ENCODE measurements around the gene ATF7. TPM values are rescaled to one million over a fixed set of nuclear protein-coding genes. Genes with fewer than 3 reads are reported as not detected.

Gene ATF7
- polyA plus RNA-seq, 3 donors: 21.7 to 27.9 (median 24.4) TPM

DNA sequence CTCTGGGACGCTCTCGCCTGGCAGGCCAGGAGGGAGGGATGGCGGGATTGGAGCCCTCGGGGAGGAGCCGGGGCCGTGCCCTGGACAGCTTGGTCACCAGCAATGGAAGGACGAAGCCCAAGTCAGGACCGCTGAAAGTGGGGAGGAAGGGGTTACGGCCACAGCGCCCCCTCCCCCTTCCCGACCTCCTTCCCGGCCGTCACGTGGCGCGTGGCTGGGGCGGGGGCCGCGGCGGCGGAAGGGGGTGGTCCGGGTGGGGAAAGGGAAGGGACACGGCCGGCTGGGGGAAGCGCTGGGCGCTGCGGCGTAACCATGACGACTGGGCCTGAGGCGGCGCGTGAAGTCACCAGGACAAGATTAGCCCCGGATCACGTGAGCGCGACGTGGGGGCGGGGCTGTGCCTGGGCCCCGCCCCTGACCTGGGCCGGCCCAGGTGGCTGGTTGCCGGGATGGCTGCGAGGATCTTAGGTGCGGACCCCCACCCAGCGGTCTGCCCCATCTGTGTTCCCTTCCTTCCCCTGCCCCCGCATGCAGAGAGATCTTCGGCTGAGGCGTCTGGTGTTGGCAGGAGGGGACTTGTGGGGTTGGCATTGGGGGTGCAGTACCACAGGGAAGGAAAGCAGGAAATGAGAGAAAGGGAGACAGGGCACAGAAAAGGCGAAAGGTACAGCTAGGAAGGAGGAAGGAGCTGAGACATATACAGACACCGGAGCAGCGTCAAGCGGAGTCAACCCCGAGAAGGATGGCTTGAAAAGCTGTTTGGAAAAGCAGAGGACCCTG lies 133.2 kb downstream of the ATF7 start:
- Histone ChIP-seq H3K4me1 (ENCODE audit: control insufficient read depth in 1 of 2, insufficient read depth in 2 of 2, low read length in 2 of 2) (peaks cover 35 to 36% of the 10 kb centered on the region in 2 donors), H3K4me3 (replicated peaks in 1 of 3; ENCODE audit: low read depth in 2 of 3, low read length in 3 of 3) (peak overlapping the region; percentile 36 to 77 (median 39))
- WGBS (ENCODE audit: insufficient coverage): 0% methylated on average over 19 of the region's 52 CpGs

DNA sequence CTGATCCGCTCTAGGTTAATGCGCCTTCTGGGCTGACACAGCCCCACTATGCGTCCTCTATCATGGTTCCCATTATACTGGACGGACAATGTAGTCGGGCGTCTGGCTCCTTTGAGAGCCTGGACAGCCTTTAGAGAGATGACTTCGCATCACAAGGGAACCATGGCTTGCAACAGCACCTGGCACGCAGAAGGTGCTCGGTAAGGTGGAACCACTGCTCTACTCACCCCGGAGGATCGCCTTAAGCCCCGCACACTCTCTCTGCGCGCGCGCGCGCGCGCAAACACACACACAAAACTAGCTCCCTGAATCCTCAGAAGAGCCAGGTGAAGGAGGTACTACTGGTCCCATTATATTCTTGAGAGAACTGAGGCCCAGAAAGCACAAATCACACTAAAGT lies 134.0 kb downstream of the ATF7 start:
- peaks cover 0 to 2% (median 0%) of the 10 kb centered on the region in 3 donors for H3K27me3 Mint-ChIP-seq (ENCODE audit: low read depth in 3 of 3)
- H3K36me3 Mint-ChIP-seq: peaks cover 0 to 5% of the 10 kb centered on the region in 2 donors
- peaks cover 34% of the 10 kb centered on the region for H3K4me1 Mint-ChIP-seq
- Histone ChIP-seq H4K20me1 (ENCODE audit: insufficient read depth, low read length) (no peaks in the 10 kb centered on the region), H3K9me3 (replicated peaks in 1 of 2; ENCODE audit: control insufficient read depth in 1 of 2, insufficient read depth in 1 of 2, low read length in 2 of 2) (no peaks in the 10 kb centered on the region), H3K9ac (ENCODE audit: insufficient read depth, low read length, poor library complexity, severe bottlenecking) (peak overlapping the region; percentile 36), H3K4me2 (replicated peaks; ENCODE audit: extremely low read depth, low read length, poor library complexity, severe bottlenecking) (peak overlapping the region; percentile 82), H3K79me2 (ENCODE audit: insufficient read depth, low read length) (peaks cover 2% of the 10 kb centered on the region), H3K27ac (ENCODE audit: low read depth in 1 of 2, low read length in 2 of 2) (no peak overlapping the region), H3K36me3 (replicated peaks in 1 of 2; ENCODE audit: control insufficient read depth in 1 of 2, insufficient read depth in 2 of 2, low read length in 2 of 2) (peaks cover 0 to 10% of the 10 kb centered on the region in 2 donors), H3K4me3 (replicated peaks in 1 of 3; ENCODE audit: low read depth in 2 of 3, low read length in 3 of 3) (peak overlapping the region in 2 of 3 experiments; percentile 36 to 77), H3K4me1 (ENCODE audit: control insufficient read depth in 1 of 2, insufficient read depth in 2 of 2, low read length in 2 of 2) (peaks cover 34 to 36% of the 10 kb centered on the region in 2 donors), H3K27me3 (ENCODE audit: control insufficient read depth in 2 of 2, insufficient read depth in 2 of 2, low read length in 2 of 2) (no peaks in the 10 kb centered on the region), H2AFZ (ENCODE audit: insufficient read depth, low read depth, low read length, poor library complexity, severe bottlenecking) (peak overlapping the region; percentile 68)
- no peaks in the 10 kb centered on the region for H3K9me3 Mint-ChIP-seq
- DNase-seq: no peak
- peak overlapping the region; percentile 82 to 95 for H3K4me3 Mint-ChIP-seq
- TF ChIP-seq, protein P1, sequence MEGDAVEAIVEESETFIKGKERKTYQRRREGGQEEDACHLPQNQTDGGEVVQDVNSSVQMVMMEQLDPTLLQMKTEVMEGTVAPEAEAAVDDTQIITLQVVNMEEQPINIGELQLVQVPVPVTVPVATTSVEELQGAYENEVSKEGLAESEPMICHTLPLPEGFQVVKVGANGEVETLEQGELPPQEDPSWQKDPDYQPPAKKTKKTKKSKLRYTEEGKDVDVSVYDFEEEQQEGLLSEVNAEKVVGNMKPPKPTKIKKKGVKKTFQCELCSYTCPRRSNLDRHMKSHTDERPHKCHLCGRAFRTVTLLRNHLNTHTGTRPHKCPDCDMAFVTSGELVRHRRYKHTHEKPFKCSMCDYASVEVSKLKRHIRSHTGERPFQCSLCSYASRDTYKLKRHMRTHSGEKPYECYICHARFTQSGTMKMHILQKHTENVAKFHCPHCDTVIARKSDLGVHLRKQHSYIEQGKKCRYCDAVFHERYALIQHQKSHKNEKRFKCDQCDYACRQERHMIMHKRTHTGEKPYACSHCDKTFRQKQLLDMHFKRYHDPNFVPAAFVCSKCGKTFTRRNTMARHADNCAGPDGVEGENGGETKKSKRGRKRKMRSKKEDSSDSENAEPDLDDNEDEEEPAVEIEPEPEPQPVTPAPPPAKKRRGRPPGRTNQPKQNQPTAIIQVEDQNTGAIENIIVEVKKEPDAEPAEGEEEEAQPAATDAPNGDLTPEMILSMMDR (IDR thresholded peaks at IDR 0.05): no peak
- WGBS (ENCODE audit: insufficient coverage): 67% methylated on average over 12 of the region's 20 CpGs
- intact Hi-C loops (cut with micrococcal nuclease): no loop called here
- H3K27ac Mint-ChIP-seq: peak overlapping the region in 6 of 7 donors; percentile 40 to 86 (median 74)

More for the DNA sequence above, 133.2 kb downstream of the ATF7 start:
- peak overlapping the region; percentile 82 to 95 for H3K4me3 Mint-ChIP-seq
- H3K27ac Mint-ChIP-seq: peak overlapping the region; percentile 80 to 93 (median 88)
- H3K36me3 Mint-ChIP-seq: no peaks in the 10 kb centered on the region
- H3K4me1 Mint-ChIP-seq: peaks cover 39% of the 10 kb centered on the region
- peaks cover 0 to 2% (median 0%) of the 10 kb centered on the region in 3 donors for H3K27me3 Mint-ChIP-seq (ENCODE audit: low read depth in 3 of 3)
- H3K4me2 ChIP-seq (replicated peaks; ENCODE audit: extremely low read depth, low read length, poor library complexity, severe bottlenecking): peak overlapping the region; percentile 82
- no peaks in the 10 kb centered on the region for H4K20me1 ChIP-seq (ENCODE audit: insufficient read depth, low read length)
- peaks cover 6% of the 10 kb centered on the region for H3K79me2 ChIP-seq (ENCODE audit: insufficient read depth, low read length)
- H3K27me3 ChIP-seq (ENCODE audit: control insufficient read depth in 2 of 2, insufficient read depth in 2 of 2, low read length in 2 of 2): no peaks in the 10 kb centered on the region
- peak overlapping the region; percentile 68 for H2AFZ ChIP-seq (ENCODE audit: insufficient read depth, low read depth, low read length, poor library complexity, severe bottlenecking)
- peak; percentile 79 to 89 (median 88) for DNase-seq
- no peaks in the 10 kb centered on the region for H3K9me3 Mint-ChIP-seq
- peak overlapping the region; percentile 36 for H3K9ac ChIP-seq (ENCODE audit: insufficient read depth, low read length, poor library complexity, severe bottlenecking)
- intact Hi-C loops (cut with micrococcal nuclease): no loop called here
- no peaks in the 10 kb centered on the region for H3K9me3 ChIP-seq (replicated peaks in 1 of 2; ENCODE audit: control insufficient read depth in 1 of 2, insufficient read depth in 1 of 2, low read length in 2 of 2)
- H3K36me3 ChIP-seq (replicated peaks in 1 of 2; ENCODE audit: control insufficient read depth in 1 of 2, insufficient read depth in 2 of 2, low read length in 2 of 2): peaks cover 0 to 2% of the 10 kb centered on the region in 2 donors
- TF ChIP-seq, protein P1 (IDR thresholded peaks at IDR 0.05): no peak
- peak overlapping the region; percentile 3 to 48 for H3K27ac ChIP-seq (ENCODE audit: low read depth in 1 of 2, low read length in 2 of 2)

Measured in CD14-positive monocyte (primary cell).